K562 (cell line): Measurements from ENCODE around the gene MAD2L1BP. TPM values are rescaled to one million over a fixed set of nuclear protein-coding genes. Genes with fewer than 3 reads are reported as not detected.

Experiments used
- BRD4 ChIP-seq: fragments of 200-600 bp; sonication (generic); IDR thresholded peaks from 2 replicates; pipeline ENCODE4 v1.6.1; 2017; ENCODE audit warnings: inconsistent platforms
- COPS2 ChIP-seq: fragments of 450-650 bp; conservative IDR thresholded peaks from 2 replicates; pipeline ENCODE4 v1.6.1; 2016; ENCODE audit warnings: mild to moderate bottlenecking, moderate library complexity
- CREBBP ChIP-seq: IDR thresholded peaks from one replicate; pipeline ENCODE4 v1.6.1; 2012; ENCODE audit warnings: low read depth, mild to moderate bottlenecking, control low read depth, inconsistent platforms, low read length
- FIP1L1 ChIP-seq: fragments of 200-400 bp; formaldehyde crosslinking; IDR thresholded peaks from 2 replicates; pipeline ENCODE4 v1.6.1; 2018; ENCODE audit warnings: mild to moderate bottlenecking, low read depth, low read length; ENCODE audit not compliant: poor library complexity, severe bottlenecking
- FOXM1 ChIP-seq, 2 experiments: fragments of 450-650 bp in 1 of 2; sonication (generic) in 1 of 2; formaldehyde crosslinking in 1 of 2; IDR thresholded peaks; 2 replicates each; pipeline versions ENCODE4 v1.6.1 to v1.9.0; 2017 to 2022; ENCODE audit warnings: low read depth in 2 of 2, mild to moderate bottlenecking in 2 of 2, missing genetic modification reagents in 1 of 2, moderate library complexity in 1 of 2
- KAT8 ChIP-seq: fragments of 450-650 bp; IDR thresholded peaks from 2 replicates; pipeline ENCODE4 v1.6.1; 2016; ENCODE audit warnings: low read depth, mild to moderate bottlenecking
- MBD2 ChIP-seq: sonication (generic); IDR thresholded peaks from 2 replicates; pipeline ENCODE4 v1.6.1; 2016; ENCODE audit warnings: low read depth, borderline replicate concordance
- MYNN ChIP-seq, 2 experiments: sonication (generic); formaldehyde crosslinking in 1 of 2; IDR thresholded peaks; 2 replicates each; pipeline versions ENCODE4 v1.5.0 to v1.6.1; 2016 to 2020; ENCODE audit warnings: antibody characterized with exemption in 1 of 2, missing genetic modification reagents in 1 of 2
- RBM34 ChIP-seq: fragments of 200-400 bp; formaldehyde crosslinking; IDR thresholded peaks from 2 replicates; pipeline ENCODE4 v1.6.1; 2018; ENCODE audit warnings: low read length, borderline replicate concordance; ENCODE audit not compliant: insufficient read depth
- polyA plus RNA-seq, 8 experiments: library from polyadenylated mRNA; depleted of rRNA in 4 of 8; stranded (reverse) in 5 of 8; unstranded in 3 of 8; fragments of >200 nt; fragmentation: Nextera tagmentation in 2 of 8; fragmentation: Illumina TruSeq in 1 of 8; extraction: Ambion mirVana in 2 of 8; extraction: Trizol in 1 of 8; gene quantifications; 2 replicates each; pipeline versions ENCODE4 v1.2.1 to v1.2.3, GENCODE V29; 2011 to 2014; ENCODE audit warnings: inconsistent platforms in 1 of 8, missing spikeins in 1 of 8
- total RNA-seq, 7 experiments: library from RNA; depleted of rRNA in 6 of 7; stranded (reverse); fragments of >200 nt in 6 of 7; fragmentation: Illumina TruSeq in 2 of 7; extraction: Trizol in 2 of 7; gene quantifications; 2 replicates each; pipeline versions ENCODE4 v1.2.1 to v1.2.3, GENCODE V29; 2011 to 2021; ENCODE audit warnings: low replicate concordance in 1 of 7
- TF ChIP-seq, protein P1 (sequence below): fragments of 450-650 bp; formaldehyde crosslinking; IDR thresholded peaks from 2 replicates; pipeline ENCODE4 v1.4.0; 2020; ENCODE audit warnings: mild to moderate bottlenecking, moderate library complexity
- TF ChIP-seq, protein P2 (sequence below), 3 experiments: fragments of 200-800 bp in 1 of 3; fragments of 250-450 bp in 1 of 3; fragments of 450-650 bp in 1 of 3; sonication (Bioruptor Pico) in 1 of 3; sonication (Bioruptor generic) in 1 of 3; formaldehyde crosslinking in 1 of 3; IDR thresholded peaks; 2 replicates each; pipeline versions ENCODE4 v1.6.1 to v1.8.0; 2016 to 2022; ENCODE audit warnings: mild to moderate bottlenecking in 2 of 3, missing genetic modification characterization in 2 of 3, missing compliant biosample characterization in 1 of 3, moderate library complexity in 1 of 3
- TF ChIP-seq, protein P3 (sequence below): fragments of 200-400 bp; formaldehyde crosslinking; IDR thresholded peaks from 2 replicates; pipeline ENCODE4 v1.6.1; 2017; ENCODE audit warnings: mild to moderate bottlenecking, low read depth, low read length, moderate library complexity
- TF ChIP-seq, protein P4 (sequence below), 2 experiments: fragments of 450-650 bp in 1 of 2; sonication (generic) in 1 of 2; formaldehyde crosslinking in 1 of 2; IDR thresholded peaks in 1 of 2; conservative IDR thresholded peaks in 1 of 2; 2 replicates each; pipeline versions ENCODE4 v1.6.1 to v1.8.1; 2016 to 2023; ENCODE audit warnings: mild to moderate bottlenecking in 2 of 2, moderate library complexity in 2 of 2, inconsistent platforms in 1 of 2, missing genetic modification reagents in 1 of 2
- TF ChIP-seq, protein P5 (sequence below): fragments of 250-450 bp; sonication (Bioruptor Pico); IDR thresholded peaks from 2 replicates; pipeline ENCODE4 v1.8.0; 2022; ENCODE audit warnings: inconsistent platforms, mild to moderate bottlenecking, moderate library complexity, borderline replicate concordance

MAD2L1BP gene
- total and polyA plus RNA-seq, 9 of the 15 experiments (the other 6 are each of a cell fraction or from before 2014, with no cell fraction given) = 69.7 to 321 (median 111) TPM

DNA sequence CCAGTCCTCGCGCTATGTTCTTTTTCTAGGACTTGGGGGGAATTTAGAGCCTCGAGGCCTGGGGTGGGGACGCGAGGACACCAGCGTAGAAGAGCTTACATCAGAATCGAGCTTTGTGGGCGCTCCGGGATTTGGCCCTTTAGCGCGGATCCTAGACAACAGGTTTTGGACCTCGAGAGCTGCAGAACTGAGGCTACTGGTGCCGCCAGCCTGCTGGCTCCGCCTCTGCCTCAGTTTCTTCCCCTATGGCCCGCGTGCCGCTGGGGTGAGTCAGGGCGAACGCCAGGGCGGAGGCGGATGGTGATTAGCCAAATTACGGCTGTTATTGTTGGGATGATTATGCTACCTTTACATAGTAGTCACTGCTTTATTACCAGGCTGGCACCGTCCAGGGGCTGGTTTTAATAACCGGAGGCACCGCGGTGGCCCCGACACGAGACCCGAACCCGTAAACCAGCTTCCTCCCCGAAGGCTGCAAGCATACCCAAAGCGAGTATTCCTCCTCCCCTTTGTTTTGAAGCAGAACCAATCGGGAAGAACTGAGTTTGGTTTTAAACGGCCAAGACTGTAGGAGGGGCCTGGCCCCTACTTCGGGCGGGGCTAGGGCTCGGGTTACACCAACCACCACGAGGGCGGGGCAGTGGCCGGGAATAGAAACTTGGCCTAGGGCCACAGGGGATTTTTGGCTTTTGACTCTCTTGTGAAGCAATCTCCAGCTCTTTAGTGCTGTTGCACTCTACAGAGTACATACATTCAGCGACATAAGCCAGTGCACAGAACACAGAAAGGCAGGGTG, 5.9 kb upstream of the MAD2L1BP start (continued):
- TF ChIP-seq, protein P1, sequence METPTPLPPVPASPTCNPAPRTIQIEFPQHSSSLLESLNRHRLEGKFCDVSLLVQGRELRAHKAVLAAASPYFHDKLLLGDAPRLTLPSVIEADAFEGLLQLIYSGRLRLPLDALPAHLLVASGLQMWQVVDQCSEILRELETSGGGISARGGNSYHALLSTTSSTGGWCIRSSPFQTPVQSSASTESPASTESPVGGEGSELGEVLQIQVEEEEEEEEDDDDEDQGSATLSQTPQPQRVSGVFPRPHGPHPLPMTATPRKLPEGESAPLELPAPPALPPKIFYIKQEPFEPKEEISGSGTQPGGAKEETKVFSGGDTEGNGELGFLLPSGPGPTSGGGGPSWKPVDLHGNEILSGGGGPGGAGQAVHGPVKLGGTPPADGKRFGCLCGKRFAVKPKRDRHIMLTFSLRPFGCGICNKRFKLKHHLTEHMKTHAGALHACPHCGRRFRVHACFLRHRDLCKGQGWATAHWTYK (CRISPR knock-in tag) = no peak
- TF ChIP-seq, protein P2, sequence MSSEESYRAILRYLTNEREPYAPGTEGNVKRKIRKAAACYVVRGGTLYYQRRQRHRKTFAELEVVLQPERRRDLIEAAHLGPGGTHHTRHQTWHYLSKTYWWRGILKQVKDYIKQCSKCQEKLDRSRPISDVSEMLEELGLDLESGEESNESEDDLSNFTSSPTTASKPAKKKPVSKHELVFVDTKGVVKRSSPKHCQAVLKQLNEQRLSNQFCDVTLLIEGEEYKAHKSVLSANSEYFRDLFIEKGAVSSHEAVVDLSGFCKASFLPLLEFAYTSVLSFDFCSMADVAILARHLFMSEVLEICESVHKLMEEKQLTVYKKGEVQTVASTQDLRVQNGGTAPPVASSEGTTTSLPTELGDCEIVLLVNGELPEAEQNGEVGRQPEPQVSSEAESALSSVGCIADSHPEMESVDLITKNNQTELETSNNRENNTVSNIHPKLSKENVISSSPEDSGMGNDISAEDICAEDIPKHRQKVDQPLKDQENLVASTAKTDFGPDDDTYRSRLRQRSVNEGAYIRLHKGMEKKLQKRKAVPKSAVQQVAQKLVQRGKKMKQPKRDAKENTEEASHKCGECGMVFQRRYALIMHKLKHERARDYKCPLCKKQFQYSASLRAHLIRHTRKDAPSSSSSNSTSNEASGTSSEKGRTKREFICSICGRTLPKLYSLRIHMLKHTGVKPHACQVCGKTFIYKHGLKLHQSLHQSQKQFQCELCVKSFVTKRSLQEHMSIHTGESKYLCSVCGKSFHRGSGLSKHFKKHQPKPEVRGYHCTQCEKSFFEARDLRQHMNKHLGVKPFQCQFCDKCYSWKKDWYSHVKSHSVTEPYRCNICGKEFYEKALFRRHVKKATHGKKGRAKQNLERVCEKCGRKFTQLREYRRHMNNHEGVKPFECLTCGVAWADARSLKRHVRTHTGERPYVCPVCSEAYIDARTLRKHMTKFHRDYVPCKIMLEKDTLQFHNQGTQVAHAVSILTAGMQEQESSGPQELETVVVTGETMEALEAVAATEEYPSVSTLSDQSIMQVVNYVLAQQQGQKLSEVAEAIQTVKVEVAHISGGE (CRISPR knock-in tag; IDR thresholded peaks at IDR 0.05) = no peak; a peak in 2 of 6 replicates
- TF ChIP-seq MBD2 (peak; percentile 73), RBM34 (no peak), MYNN (IDR thresholded peaks at IDR 0.05) (no peak), MYNN (CRISPR knock-in tag; IDR thresholded peaks at IDR 0.05) (no peak), FOXM1 (IDR thresholded peaks at IDR 0.05; ENCODE audit: low read depth) (peak; percentile 99), FOXM1 (CRISPR knock-in tag; IDR thresholded peaks at IDR 0.05; ENCODE audit: low read depth) (peak; percentile 98), BRD4 (peak; percentile 100), KAT8 (no peak), COPS2 (no peak), CREBBP (no peak), FIP1L1 (peak; percentile 3)
- TF ChIP-seq, protein P3, sequence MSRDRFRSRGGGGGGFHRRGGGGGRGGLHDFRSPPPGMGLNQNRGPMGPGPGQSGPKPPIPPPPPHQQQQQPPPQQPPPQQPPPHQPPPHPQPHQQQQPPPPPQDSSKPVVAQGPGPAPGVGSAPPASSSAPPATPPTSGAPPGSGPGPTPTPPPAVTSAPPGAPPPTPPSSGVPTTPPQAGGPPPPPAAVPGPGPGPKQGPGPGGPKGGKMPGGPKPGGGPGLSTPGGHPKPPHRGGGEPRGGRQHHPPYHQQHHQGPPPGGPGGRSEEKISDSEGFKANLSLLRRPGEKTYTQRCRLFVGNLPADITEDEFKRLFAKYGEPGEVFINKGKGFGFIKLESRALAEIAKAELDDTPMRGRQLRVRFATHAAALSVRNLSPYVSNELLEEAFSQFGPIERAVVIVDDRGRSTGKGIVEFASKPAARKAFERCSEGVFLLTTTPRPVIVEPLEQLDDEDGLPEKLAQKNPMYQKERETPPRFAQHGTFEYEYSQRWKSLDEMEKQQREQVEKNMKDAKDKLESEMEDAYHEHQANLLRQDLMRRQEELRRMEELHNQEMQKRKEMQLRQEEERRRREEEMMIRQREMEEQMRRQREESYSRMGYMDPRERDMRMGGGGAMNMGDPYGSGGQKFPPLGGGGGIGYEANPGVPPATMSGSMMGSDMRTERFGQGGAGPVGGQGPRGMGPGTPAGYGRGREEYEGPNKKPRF = no peak
- TF ChIP-seq, protein P4, sequence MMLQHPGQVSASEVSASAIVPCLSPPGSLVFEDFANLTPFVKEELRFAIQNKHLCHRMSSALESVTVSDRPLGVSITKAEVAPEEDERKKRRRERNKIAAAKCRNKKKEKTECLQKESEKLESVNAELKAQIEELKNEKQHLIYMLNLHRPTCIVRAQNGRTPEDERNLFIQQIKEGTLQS (IDR thresholded peaks at IDR 0.05) = no peak; the same call in 1 of the 2 replicates
- TF ChIP-seq, protein P4 (CRISPR knock-in tag; conservative IDR thresholded peaks at IDR 0.05) = no peak
- TF ChIP-seq, protein P5, sequence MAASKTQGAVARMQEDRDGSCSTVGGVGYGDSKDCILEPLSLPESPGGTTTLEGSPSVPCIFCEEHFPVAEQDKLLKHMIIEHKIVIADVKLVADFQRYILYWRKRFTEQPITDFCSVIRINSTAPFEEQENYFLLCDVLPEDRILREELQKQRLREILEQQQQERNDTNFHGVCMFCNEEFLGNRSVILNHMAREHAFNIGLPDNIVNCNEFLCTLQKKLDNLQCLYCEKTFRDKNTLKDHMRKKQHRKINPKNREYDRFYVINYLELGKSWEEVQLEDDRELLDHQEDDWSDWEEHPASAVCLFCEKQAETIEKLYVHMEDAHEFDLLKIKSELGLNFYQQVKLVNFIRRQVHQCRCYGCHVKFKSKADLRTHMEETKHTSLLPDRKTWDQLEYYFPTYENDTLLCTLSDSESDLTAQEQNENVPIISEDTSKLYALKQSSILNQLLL (CRISPR knock-in tag) = no peak
